ENCODE measurements around the gene PJVK.
"Not testable (repeated sequence)": the region's sequence is repeated elsewhere in the genome, so short reads cannot be mapped to it uniquely, and the experiment has no call there.

PJVK gene

GRCh38 chr2:178429336-178429735 is 21.8 kb upstream of the PJVK start:
- in situ Hi-C loops (cut with MboI; ENCODE audit: low sequenced_read_pairs): no loop called here

DNA sequence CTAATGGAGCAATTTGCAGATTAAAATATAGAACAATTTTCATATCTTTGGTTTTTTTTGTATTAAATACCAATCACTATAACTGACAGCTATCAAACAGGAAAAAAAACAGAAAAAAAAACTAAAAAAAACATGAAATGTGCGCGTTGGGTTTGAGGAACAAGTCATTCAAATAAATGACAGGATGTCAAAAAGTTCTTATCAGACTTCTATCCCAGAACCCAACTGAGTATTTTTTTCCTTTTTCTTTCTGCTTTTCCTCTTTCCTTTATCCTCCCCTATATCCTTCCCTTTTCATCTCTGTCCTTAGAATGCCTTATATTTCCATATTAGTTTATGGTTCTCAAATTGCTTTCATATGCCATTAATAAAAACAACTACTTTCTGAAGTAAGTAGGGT is 14.5 kb upstream of the PJVK start:
- in situ Hi-C loops (cut with MboI; ENCODE audit: low sequenced_read_pairs): no loop called here

GRCh38 chr2:178441426-178441825 is 9.8 kb upstream of the PJVK start:
- in situ Hi-C loops (cut with MboI; ENCODE audit: low sequenced_read_pairs): no loop called here

- in situ Hi-C loops (cut with MboI; ENCODE audit: low sequenced_read_pairs): no loop called here
Measured at GRCh38 chr2:178448968-178449661, 2.1 kb upstream of the PJVK start.

GRCh38 chr2:178449700-178450523 is 1.3 kb upstream of the PJVK start:
- in situ Hi-C loops (cut with MboI; ENCODE audit: low sequenced_read_pairs): no loop called here

DNA sequence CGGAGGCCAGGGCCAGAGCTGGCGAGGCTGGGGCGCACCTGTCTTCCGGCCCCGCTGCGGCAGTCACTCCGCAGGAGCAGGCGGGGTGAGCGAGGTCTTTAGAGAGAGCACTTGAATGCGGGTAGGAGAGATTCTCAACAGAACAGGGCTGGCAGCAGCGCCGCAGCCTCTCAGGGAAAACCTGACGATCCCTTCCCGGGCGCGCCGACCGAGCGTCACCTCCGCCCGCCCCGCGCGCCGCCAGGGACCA is 729 bp upstream of the PJVK start:
- in situ Hi-C loops (cut with MboI; ENCODE audit: low sequenced_read_pairs): no loop called here

DNA sequence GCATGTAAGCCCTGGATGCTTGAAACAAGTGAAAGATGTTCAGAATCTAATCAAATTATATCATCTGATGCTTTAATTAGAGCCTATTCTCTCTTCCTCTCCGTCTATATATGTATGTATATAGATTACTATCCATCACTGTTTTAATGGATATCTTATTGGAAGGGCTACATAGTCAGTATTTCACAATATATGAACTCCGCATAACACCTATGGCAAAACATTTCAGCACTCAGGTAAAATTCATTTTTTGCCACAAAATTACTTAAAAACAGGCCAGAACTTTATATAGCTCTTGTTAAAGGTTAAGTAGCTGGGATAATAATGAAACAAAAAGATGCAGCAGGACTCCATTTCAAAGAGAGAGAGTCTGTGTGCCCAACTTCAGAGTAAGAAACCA is 1.2 kb downstream of the PJVK start:
- in situ Hi-C loops (cut with MboI; ENCODE audit: low sequenced_read_pairs): no loop called here

DNA sequence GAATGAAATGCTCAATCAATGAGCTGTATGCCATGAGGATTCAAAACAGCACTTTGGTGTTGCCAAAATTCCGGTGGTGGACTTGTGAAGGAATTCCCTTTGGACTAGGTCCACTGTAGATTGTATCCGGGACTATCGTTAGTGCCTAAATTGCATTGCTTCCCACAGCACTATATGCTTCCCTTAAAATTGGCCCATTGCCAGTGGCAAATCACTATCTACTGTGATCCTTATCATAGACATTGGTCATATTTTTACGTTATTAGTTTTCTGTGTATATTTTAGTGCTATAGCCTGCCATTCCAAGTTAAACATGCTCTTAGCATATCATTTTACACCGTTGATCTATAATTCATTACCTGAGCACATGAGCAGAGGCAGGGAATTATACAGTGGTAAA is 1.7 kb downstream of the PJVK start:
- in situ Hi-C loops (cut with MboI; ENCODE audit: low sequenced_read_pairs): no loop called here

DNA sequence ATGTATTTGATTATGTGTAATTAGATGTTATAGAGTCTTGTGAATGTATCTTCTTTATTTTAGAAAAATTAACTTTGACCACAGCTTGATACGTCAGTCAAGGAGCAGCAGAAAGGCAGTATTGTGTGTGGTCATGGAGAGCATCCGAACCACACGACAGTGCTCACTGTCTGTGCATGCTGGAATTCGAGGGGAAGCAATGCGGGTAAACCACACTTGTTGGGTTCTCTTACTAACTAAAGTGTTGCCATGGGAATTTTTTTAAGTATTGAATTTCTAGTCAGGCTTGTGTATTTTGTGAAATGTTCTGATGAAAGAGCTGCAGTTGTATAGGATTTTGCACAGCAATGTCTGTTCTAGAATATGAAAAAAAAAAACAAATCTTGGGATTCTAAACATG is 4.8 kb downstream of the PJVK start:
- in situ Hi-C loops (cut with MboI; ENCODE audit: low sequenced_read_pairs): no loop called here

DNA sequence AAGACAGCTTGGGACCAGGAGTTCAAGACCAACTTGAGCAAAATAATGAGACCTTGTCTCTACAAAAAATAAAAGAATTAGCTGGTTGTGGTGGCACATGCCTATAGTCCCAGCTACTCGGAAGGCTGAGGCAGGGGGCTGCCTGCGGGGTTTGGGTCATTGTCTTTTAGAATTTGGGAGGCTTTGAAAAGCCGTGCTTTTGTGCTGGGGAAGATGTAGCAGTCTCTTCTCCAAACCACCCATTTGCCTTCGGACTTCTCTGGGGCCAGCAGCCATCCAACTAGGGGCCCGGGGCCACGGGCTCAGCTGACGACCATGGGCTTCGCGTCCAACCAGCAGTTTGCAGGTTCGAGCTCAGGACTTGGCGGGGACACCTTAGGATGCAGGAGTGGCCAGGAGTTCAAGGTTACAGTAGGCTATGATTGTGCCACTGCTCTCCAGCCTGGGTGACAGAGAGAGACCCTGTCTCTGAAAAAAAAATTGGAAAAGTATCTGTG is 6.3 kb downstream of the PJVK start:
- in situ Hi-C loops (cut with MboI; ENCODE audit: low sequenced_read_pairs): no loop called here

- in situ Hi-C loops (cut with MboI; ENCODE audit: low sequenced_read_pairs): no loop called here
Measured at GRCh38 chr2:178469219-178469849, 18.2 kb downstream of the PJVK start.

GRCh38 chr2:178471313-178471712 is 20.1 kb downstream of the PJVK start:
- in situ Hi-C loops (cut with MboI; ENCODE audit: low sequenced_read_pairs): not testable (repeated sequence)

DNA sequence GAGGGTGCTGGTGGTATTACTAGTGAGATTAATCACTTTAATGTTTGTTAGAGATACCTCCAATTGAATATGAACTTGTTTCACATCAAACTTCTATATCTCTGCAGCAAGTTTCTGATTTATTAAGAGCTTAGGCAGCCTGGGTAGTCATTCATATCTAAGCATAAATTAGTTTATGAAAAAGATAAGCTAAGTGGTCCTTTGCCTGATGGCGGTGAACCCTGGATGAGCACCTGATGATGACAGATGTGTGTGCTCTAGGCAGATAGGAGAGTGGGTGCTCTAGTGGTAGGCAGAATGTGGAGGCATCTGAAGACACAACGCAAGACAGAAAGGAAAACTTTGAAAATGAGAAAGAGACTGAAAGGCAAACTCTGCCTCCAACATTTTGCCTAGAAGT is 22.2 kb downstream of the PJVK start:
- in situ Hi-C loops (cut with MboI; ENCODE audit: low sequenced_read_pairs): no loop called here

- in situ Hi-C loops (cut with MboI; ENCODE audit: low sequenced_read_pairs): no loop called here
Measured at GRCh38 chr2:178473931-178474330, 22.8 kb downstream of the PJVK start.

DNA sequence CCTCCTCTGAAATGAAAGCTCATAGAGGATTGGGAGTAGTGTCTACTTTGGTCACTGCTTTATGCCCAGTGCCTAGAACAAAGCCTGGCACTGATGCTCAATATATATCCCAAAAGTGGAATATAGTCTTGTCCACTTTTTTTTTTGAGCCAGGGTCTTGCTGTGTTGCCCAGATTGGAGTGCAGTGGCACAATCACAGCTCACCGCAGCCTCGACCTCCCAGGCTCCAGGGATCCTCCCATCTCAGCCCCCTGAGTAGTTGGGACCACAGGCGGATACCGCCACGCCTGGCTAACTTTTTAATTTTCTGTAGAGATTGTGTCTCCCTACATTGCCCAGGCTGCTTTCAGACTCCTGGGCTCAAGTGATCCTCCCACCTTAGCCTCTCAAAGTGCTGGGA is 23.4 kb downstream of the PJVK start:
- in situ Hi-C loops (cut with MboI; ENCODE audit: low sequenced_read_pairs): no loop called here

- in situ Hi-C loops (cut with MboI; ENCODE audit: low sequenced_read_pairs): no loop called here
Measured at GRCh38 chr2:178476477-178476876, 25.3 kb downstream of the PJVK start.

- in situ Hi-C loops (cut with MboI; ENCODE audit: low sequenced_read_pairs): no loop called here
Measured at GRCh38 chr2:178477443-178478129, 26.4 kb downstream of the PJVK start.

- in situ Hi-C loops (cut with MboI; ENCODE audit: low sequenced_read_pairs): no loop called here
Measured at GRCh38 chr2:178478130-178478438, 26.9 kb downstream of the PJVK start.

- in situ Hi-C loops (cut with MboI; ENCODE audit: low sequenced_read_pairs): no loop called here
Measured at GRCh38 chr2:178478439-178479274, 27.5 kb downstream of the PJVK start, which contains the start of gene FKBP7. Gene FKBP7 (minus strand): TSS chr2:178478600. CDS start chr2:178478499, 101 bp downstream.

DNA sequence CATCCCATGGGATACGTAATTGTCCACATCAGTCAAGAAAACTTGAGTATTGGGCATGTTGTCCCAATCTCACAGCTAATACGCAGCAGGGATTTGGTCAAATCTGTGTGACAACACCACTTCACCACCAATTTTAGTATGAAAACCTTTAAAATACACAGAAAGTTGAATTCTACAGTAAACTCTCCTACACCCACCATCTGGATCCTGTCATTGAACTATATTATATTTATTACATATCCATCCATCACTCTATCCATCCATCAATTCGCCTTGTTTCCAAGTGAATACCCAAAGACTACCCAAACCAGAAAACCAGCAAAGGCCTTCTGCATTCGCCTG is 28.1 kb downstream of the PJVK start:
- in situ Hi-C loops (cut with MboI; ENCODE audit: low sequenced_read_pairs): no loop called here

GRCh38 chr2:178479758-178480226 is 28.6 kb downstream of the PJVK start:
- in situ Hi-C loops (cut with MboI; ENCODE audit: low sequenced_read_pairs): no loop called here
